NCI-H2081 treated with DMSO at 0.1 percent for 48 hours (cell line): ENCODE results near the gene COL19A1.

Source experiments
- DNase-seq: peaks from one replicate; lab custom pipeline; 2025; lab: John Stamatoyannopoulos, UW

COL19A1 gene

DNA sequence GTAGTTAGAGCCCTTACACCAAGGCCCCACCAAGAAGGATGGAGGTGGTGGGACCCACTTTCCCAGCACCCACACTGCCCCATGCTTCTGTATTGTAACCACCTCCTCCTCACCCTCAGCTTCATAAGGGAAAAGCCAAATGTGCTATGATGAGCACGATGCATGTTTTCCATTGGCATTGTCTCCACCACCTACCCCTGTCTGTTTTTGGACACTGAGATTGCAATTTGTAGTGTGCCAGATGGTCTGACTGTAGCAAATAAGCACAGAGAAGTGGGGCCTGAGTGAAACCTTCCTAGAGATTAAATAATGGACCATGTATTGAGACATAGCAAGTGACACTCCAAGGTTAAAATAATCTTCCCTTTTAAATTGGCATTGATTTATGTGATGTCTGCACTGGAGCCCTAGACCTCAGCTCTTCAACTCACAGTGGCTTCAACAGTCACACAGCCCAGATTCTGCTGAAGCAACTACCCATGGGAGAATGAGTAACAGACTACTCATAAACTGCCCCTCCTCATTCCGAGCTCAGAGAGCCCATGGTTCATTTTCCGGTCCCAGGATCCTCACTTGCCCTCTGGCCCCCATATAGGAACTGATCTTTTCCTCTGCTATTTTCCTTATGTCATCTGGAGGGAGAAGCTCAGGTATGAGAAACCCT, 258.7 kb downstream of the COL19A1 start:
- DNase-seq = no peak

DNA sequence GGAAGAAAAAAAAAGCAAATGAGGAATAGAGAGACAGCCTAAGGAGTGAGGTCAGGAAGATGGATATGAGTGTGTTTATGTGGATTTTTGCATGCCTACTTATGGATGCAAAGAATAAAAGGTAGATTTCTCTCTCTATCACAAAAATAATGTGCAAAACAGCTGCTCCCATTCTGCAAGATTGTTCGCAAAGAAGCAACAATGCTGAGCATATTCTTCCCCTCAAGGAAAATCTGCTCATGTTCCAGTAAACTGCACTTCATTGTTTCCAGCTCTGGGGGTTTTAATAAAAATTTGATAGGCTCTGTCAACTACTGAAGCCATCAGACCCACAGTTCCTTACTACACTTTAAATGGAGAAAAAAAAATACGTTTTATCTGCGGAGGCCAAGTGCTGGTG, 259.2 kb downstream of the COL19A1 start:
- DNase-seq = no peak

DNA sequence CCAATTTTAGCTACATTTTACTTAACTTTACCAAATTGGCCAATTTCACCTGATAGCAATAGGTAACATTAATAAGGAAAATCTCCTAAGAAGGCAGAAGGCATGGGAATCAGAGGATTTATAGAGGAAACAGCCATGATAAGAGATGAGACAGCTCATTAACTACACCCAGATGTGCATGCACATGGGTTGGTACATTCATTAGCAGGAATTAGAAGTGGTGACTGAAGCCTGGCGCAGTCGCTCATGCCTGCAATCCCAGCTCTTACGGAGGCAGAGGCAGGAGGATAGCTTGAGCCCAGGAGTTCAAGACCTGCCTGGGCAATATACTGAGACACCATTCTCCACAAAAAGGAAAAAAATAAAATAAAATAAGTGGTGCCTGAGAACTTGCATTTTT, 263.0 kb downstream of the COL19A1 start:
- DNase-seq = no peak

DNA sequence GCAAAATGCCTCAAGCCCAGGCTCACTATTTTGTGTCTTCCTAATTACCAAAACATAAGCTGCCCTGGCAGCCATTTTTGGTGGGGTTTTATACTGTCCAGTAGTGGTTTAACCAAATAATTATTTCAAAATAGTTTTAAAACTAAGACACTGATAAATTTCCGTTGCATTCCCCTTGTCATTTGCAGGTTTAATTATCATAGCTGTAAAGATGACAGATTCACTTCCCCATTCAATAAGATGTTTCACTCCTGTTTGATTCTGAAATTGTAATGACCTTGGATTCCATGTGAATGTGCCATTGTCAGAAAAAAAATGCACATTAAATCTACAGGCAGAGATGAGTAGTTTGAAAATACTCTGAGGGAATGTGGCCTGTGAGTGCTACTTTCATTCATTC, 264.5 kb downstream of the COL19A1 start:
- no peak for DNase-seq

DNA sequence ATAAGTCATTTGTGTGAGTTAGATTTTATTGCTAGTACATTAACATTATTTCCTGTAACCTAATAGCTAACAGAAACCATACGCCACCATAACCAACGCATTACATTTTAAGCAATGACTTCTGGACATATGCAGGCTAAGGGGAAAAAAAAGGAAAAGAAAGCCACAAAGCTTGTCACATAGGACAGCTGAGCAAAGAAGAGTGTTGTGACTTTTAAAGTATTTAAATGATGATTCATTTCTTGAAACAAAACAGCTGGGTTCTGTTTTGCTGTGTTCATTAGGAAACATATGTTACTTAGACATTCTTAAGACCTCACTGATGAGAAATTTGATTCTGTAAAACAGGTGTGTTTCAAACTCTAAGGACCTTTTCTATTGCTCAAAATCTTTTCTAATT, 265.2 kb downstream of the COL19A1 start:
- DNase-seq = no peak

DNA sequence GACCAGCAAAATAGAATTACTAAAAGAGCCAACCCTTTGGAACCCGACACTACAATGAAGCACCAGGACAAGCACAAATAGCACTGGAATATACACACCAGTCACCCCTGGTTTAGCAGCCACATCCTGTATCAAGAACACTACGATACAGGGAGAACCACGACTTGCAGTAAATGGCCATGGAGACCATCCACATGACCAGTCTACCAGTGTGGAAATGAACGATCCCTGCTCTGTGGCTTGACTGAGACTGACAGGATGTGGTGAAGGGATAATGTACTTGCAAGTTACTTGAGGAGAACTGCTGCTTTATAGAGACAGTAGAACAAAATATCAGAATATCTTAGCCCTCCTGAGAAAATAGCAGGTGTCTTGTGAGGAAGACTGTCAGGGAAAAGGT, 266.9 kb downstream of the COL19A1 start:
- no peak for DNase-seq

DNA sequence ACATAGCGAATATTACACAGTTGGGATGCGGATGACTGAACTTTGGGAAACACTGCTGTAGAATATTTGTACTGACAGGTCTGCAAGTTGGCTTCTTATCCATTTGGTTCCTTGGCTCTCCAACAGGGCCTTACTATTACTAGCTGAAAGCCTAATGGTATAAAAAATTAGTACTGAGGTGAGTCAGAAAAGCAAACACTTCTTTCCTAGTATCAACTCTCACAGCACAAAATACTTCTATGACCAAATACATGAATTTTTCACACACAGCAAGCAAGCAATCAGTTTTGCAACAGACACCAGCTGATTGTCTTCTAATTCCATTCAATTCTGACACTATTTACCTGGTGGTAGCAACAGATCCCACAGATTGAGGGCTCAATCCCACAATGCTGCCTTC, 268.2 kb downstream of the COL19A1 start:
- no peak for DNase-seq

DNA sequence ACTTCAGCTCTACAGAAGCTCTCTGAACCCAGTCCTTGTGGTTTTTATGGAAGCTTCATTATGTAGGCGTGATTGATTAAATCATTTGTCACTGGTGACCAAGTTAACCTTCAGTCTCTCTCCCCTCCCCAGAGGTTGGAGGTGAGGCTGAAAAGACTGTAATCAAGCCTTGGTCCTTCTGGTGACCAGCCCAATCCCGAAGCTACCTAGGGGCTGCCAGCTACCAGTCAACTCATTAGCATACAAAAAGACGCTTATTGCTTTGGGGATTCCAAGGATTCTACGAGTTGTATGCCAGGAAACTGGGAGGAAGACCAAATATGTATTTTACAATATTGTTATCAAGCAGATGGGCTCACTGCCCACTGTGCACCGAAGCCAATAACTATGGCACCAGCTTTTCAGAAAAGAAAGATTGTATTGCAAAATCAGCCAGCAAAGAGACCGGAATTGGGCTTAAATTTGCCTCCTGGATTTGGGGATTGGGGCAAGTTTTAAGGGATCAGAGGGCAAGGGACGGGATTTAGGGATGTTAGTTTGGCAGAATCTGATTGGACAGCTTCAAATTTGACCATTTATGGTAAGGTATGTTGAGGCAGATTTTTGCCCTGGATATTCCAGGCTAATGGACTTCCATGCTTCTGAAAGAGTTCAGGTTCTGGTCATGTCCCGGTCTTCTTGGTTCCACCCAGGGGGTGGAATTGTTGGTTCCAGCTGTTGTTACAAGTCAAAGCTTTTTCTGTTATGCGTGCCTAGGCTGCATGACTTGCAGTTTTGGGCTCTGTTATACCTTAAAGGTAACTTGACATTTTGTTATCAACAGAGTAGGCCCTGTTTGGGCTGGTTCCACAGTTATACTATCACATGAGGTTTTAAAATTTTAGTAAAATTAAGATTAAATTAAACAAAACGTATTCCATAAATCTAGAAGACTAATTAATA, 269.1 kb downstream of the COL19A1 start:
- DNase-seq = no peak

DNA sequence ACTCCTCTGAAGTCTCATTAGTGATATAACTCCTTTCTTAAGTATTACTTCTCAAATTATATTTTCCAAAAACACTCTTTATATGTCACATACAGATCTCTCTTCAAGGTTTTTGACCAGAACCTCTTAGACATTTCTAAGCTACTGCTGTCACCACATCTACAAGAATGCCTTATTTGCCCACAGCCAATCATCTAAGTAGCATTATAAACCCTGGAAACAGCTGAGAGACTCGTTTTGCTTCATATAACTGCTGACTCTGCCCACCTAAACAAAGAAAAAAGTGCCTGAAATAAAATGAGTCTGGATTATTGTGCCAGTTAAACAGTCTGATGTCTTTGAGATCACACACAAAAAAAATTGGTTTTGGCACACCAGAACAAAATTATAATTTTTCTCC, 270.6 kb downstream of the COL19A1 start:
- DNase-seq = no peak

DNA sequence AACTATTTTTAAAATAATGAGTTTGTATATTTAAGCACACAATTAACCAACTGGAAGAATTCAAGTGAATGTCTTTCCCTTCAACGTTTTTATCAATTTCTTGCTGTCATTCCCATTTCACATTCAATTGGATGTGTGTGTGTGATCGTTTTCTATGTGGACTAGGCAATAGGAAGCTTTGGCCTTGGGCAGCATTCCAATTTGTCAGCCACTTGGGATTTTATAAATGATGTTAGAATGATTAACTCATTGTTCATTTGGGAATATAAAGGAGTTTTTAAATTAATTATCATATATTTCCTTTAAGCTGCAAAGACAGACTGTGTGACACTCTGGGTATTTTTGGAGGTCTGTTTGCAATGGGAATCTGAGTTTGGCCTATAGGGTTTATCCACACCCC, 274.1 kb downstream of the COL19A1 start:
- DNase-seq = no peak

DNA sequence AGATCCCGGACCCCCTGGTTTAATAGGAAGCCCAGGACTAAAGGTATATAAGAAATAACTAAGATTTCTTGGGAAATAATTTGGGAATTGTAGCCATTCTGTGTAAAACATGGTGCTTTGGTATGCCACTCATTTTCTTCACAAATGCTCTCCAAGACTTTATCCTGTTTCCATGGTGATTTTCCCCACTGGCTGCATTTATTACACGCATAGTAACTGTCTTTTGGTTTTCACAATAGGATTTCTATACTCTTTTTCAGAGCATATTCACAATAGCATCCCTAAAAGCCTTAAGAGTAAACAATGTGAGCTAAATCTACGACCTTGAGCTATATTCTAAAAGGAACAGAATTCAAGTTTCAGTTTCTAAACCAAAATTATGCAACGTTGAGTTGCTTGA, 275.7 kb downstream of the COL19A1 start:
- DNase-seq = no peak

DNA sequence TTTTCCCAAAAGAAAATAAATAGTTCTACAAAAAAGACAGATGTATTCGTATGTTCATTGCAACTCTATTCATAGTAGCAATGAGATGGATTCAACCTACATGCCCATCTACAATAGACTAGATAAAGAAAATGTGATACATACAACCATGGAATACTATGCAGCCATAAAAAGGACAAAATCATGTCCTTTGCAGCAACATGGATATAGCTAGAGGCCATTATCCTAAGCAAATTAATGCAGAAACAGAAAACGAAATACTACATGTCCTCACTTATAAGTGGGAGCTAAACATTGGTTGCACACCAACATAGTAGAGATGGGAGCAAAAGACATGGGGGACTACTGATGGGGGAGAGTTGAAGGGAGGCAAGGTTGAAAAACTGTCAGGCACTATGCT, 278.8 kb downstream of the COL19A1 start:
- DNase-seq = no peak

DNA sequence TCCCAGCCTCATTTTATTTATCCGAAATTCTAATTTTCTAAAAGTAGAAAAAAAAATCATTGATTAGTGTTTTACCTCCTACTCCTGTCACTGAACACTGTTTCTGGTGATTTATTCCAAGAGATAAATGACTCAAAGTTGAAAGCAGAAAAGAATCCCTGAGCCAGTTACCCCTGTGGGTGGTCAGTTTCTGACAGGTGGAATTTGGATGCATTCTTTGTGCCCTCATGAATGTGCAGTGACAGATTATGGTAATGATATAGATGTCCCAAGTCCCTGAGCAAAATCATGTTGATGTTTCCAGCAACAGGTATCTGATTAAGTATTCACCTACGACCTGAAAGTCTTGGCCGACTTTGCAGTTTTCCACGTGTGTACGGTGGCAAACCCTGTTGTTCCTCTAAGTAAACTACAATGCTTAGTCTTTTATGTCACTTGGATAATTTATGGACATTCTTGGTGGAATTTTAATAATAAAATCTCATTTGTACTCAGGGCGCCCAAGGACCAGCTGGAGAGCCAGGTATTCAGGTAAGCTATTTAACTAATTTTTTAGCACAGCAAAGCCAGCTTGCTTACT, 282.9 kb downstream of the COL19A1 start:
- DNase-seq = no peak

DNA sequence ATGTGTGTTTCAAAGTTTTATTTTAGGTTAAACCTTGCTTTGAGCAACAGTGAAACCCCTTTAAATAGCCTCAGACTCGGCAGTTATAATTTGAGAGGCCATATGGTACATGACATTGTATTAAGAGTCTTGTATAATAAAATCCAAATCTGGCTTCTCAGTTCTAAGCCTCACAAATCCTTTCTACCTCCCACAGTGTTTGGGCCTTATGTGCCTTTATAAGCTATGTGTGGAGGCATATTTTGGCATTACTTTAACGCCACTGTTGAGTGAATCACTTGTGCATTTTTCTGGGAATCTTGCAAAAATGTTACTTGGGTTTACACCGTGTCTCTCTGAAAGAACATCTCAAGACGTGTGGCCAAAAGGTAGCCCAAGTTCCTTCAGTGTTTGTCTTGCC, 284.2 kb downstream of the COL19A1 start:
- DNase-seq = no peak

DNA sequence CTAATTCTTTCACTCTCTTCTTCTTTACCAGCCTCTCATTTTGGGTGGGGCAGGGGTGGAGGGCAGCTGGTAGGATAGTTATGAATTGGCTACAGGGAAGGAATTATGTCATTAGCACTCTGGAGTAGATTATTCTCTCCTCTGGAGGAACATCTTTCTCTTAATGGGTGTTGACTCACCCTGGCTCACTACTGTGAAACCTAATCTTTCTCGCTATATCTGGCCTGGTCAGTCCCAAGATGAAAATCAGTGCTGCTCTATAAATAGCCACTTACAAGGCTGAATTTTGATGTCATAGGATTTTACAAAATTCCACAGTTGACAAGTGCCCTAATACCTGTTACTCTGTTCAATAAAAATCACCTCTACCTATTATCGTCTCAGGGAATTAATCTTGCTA, 285.3 kb downstream of the COL19A1 start:
- no peak for DNase-seq

DNA sequence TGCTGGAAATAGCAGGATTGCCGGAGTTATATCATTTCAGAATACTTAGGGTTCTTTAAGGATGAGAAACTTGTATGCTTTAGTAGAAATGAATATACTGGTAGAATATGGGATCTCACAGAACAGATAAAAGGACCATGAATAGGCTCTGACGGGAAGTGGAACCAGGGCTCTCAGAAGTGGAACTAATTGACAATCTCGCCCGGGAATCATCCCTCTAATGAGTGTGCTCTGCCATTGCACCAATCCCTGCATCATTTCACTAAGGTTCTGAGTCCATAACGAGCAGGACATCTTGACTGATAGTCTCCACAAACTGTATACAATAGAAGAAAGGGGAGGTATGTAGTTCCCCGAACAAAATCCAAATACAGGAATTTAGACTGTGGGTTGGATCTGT, 286.4 kb downstream of the COL19A1 start:
- no peak for DNase-seq

DNA sequence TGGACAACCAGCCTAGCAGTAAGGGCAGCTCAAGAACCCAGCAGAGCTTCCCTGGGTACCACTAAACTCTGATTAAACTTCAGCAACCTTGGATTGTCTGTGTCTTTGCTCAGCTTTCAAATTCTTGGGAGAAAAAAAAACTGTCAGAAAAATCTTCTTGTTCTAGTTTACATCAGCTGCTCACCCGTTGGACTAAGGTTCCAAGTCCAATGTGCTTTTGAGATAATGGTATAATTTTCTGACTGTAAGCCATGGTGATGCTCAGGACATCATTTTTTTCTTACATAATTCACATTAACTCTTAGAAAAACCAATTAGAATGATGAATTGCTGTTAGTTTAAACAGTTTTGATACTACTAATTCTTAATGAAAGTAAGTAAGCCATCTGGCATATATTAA, 290.7 kb downstream of the COL19A1 start:
- no peak for DNase-seq

DNA sequence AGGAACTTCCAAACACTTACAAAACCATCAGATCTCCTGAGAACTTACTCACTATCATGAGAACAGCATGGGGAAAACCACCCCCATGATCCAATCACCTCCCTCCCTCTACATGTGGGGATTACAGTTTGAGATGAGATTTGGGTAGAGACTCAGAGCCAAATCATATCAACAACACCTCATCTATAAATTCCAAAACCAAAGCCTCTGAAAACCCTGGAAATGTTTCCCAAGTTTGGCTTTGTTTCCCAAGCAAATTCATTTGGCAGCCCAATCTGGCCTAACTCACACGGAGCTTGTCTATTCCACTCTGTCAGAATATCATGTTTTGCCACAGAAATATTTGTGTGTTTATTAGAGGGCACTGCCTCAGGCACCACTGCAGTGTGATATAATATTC, 293.9 kb downstream of the COL19A1 start:
- no peak for DNase-seq

DNA sequence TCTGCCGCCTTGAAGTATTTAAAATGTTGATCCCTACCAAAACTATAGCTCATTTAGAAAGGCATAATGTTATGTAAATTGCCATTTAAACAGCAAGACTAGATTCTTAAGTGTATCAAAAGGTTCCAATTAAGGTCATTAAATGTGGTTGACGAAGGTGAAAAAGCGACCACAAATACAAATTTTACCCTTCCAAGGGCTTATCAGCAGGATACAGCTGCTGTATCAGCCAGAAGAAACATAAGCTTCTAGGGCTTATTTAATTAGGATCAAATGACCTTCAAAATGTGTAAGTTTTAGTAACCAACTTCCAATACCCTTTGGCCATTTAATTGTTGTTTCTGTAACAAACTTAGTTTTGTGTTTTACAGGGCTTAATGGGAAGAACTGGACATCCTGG, 296.6 kb downstream of the COL19A1 start:
- DNase-seq = no peak

DNA sequence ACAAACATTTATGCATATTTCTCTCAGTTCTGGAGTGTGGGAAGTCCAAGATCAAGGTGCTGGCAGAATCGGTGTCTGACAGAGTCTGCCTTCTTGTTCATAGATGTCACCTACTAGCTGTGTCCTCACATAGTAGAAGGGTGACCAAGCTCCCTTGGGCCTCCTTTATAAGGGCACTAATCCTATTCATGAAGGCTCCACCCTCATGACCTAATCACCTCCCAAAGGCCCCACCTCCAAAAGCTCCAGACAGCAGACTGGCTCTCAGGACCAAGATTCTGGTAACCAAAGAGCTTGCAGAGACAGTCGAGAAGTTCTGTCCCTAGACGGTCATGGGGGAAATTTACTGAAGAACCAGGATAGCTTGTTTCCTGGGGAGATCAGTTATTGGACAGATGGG, 297.4 kb downstream of the COL19A1 start:
- no peak for DNase-seq

DNA sequence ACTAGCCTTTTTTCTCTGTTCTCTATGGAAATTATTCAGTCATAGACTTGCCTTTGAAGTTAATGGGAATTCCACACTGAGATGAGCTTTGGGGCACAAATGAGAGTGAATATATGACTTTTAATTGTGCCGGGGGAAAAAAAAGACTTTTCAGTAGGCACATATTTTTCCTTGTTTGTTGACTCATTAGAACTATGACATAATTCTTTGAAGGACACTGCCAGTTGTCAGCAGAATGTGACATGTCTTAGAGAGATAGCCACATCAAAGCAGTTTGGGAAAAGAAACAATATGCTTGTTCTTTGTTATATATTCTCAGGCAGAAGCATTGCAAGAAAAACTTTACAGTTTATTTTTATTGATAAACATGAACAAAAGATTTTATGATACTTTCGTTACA, 298.2 kb downstream of the COL19A1 start:
- no peak for DNase-seq

DNA sequence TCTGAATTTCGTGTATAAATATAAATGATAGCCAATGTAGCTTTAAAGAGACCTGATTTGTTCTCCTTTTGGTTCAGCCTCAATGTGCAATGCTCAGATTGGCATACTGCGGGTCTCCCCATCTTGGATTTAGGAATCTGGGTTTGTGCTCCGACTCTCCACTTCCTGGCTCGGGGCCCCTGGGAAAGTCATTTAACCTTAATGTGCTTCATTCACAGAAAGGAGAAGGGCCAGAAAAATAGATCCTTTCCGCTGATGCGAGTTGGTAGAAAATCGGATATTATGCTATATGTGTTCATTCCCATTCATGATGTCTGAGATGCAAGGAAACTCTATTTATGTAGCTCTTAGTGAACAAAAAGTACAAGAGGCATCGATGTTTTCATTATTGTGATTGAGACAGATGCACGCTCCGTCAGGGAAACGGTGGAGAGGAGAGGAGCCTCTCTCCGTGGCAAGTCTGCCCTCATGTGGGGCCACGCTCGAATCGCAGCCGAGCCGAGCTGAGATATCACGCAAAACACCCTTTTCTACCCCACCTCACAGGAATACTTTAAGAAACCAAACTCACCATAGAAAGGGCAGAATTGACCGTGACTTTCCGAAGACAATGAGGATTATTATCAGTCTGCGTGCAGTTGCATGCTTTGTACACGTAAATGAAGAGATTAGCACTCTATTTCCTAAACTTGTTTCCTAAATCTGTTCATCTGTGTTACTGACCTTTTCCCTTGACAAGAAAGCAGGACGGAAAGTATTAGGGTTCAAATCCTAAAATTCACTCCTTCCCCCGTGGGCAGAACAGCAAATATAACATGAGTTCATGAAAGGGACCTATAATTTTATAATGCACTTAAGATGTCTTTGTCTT, 300.0 kb downstream of the COL19A1 start:
- DNase-seq = no peak
